Endothelial cell of umbilical vein (primary cell): Measurements from ENCODE around the gene TEX35. TPM values are rescaled to one million over a fixed set of nuclear protein-coding genes. Genes with fewer than 3 reads are reported as not detected.

Experiments
- BruUV-seq: library from RNA; stranded (reverse); fragments of 400-500 nt; replicated peaks from 2 replicates; lab custom pipeline; 2021; lab: Mats Ljungman, UMichigan
- CTCF ChIA-PET: fragments of 300-600, 350-600 bp; sonication (Branson Sonifier 250); formaldehyde crosslinking; loops from one replicate; lab custom pipeline; 2021; ENCODE audit warnings: antibody characterized with exemption, inconsistent platforms; lab: Charles Lee
- POLR2A ChIA-PET: fragments of 300-600, 350-600 bp; sonication (Branson Sonifier 250); formaldehyde crosslinking; loops from one replicate; lab custom pipeline; 2021; ENCODE audit warnings: antibody characterized with exemption, inconsistent platforms; lab: Charles Lee
- DNase-seq: peaks from one replicate; pipeline ENCODE4 v3.0.0-alpha.2; 2011; ENCODE audit warnings: low read depth, low spot score
- FAIRE-seq: peaks from 2 replicates; lab custom pipeline; 2011; peaks lifted over from hg19 to GRCh38; lab: Jason Lieb, UNC
- H2AFZ ChIP-seq: 2 replicates; pipeline ENCODE4 v1.6.0; 2012; ENCODE audit warnings: low read depth, low read length, control low read depth, inconsistent platforms
- H3K27ac ChIP-seq: 2 replicates; pipeline ENCODE4 v1.5.1; 2011; ENCODE audit warnings: low read depth, mild to moderate bottlenecking, control low read depth, low read length, moderate library complexity; ENCODE audit not compliant: insufficient read depth
- H3K27me3 ChIP-seq, 2 experiments: 2 replicates each; pipeline versions ENCODE4 v1.6.0 to v1.6.1; 2011; ENCODE audit warnings: low read length in 2 of 2, mixed read lengths in 1 of 2; ENCODE audit not compliant: control insufficient read depth in 2 of 2, insufficient read depth in 2 of 2
- H3K36me3 ChIP-seq, 2 experiments: 2 replicates in 1 of 2; 3 replicates in 1 of 2; pipeline ENCODE4 v1.5.1; 2011; ENCODE audit warnings: low read length in 2 of 2, mild to moderate bottlenecking in 1 of 2, moderate library complexity in 1 of 2; ENCODE audit not compliant: control insufficient read depth in 2 of 2, insufficient read depth in 2 of 2; ENCODE audit errors: extremely low read depth in 1 of 2
- H3K4me1 ChIP-seq: 3 replicates; pipeline ENCODE4 v1.5.1; 2011; ENCODE audit warnings: mild to moderate bottlenecking, low read length; ENCODE audit not compliant: control insufficient read depth, insufficient read depth; ENCODE audit errors: extremely low read depth
- H3K4me2 ChIP-seq: 2 replicates; pipeline ENCODE4 v1.6.1; 2011; ENCODE audit warnings: low read length, control low read depth, mixed read lengths; ENCODE audit not compliant: insufficient read depth
- H3K4me3 ChIP-seq, 3 experiments: fragments of 200-600 bp in 1 of 3; sonication (generic), shearing (Covaris generic) in 1 of 3; replicated peaks in 1 of 3; 2 replicates each; pipeline ENCODE4 v1.5.1; 2011 to 2016; ENCODE audit warnings: control low read depth in 3 of 3, low read length in 3 of 3, mild to moderate bottlenecking in 2 of 3, inconsistent platforms in 1 of 3, low read depth in 1 of 3, moderate library complexity in 1 of 3; ENCODE audit not compliant: insufficient read depth in 1 of 3
- H3K79me2 ChIP-seq: 2 replicates; pipeline ENCODE4 v1.6.0; 2012; ENCODE audit warnings: low read length, inconsistent platforms; ENCODE audit not compliant: control insufficient read depth, insufficient read depth
- H3K9ac ChIP-seq: replicated peaks from 2 replicates; pipeline ENCODE3; 2011; ENCODE audit warnings: low read length, control low read depth; ENCODE audit not compliant: insufficient read depth; ENCODE audit errors: extremely low read depth
- H3K9me1 ChIP-seq: replicated peaks from 3 replicates; pipeline ENCODE4 v1.6.0; 2011; ENCODE audit warnings: mild to moderate bottlenecking, low read length; ENCODE audit not compliant: control insufficient read depth, insufficient read depth; ENCODE audit errors: extremely low read depth
- H3K9me3 ChIP-seq: replicated peaks from 2 replicates; pipeline ENCODE4 v1.5.1; 2012; ENCODE audit warnings: low read length, inconsistent platforms; ENCODE audit not compliant: control insufficient read depth, insufficient read depth
- H4K20me1 ChIP-seq: replicated peaks from 2 replicates; pipeline ENCODE3; 2011; ENCODE audit warnings: mild to moderate bottlenecking, low read length; ENCODE audit not compliant: control insufficient read depth, insufficient read depth; ENCODE audit errors: extremely low read depth
- CTCF ChIP-seq, 2 donors: IDR thresholded peaks; 1 replicate in 1 of 2; 2 replicates in 1 of 2; pipeline ENCODE4 v1.5.1; 2011; ENCODE audit warnings: low read length in 2 of 2, mild to moderate bottlenecking in 2 of 2, moderate library complexity in 2 of 2, control low read depth in 1 of 2, inconsistent platforms in 1 of 2, low read depth in 1 of 2; ENCODE audit not compliant: insufficient read depth in 1 of 2; ENCODE audit errors: extremely low read depth in 1 of 2
- EZH2 ChIP-seq: IDR thresholded peaks from 2 replicates; pipeline ENCODE4 v1.6.1; 2012; ENCODE audit warnings: borderline replicate concordance, low read depth, mild to moderate bottlenecking, moderate library complexity, low read length, inconsistent platforms; ENCODE audit not compliant: severe bottlenecking
- FOS ChIP-seq: IDR thresholded peaks from 2 replicates; pipeline ENCODE4 v1.6.1; 2011; ENCODE audit warnings: mild to moderate bottlenecking, low read length, moderate library complexity, borderline replicate concordance; ENCODE audit not compliant: insufficient read depth
- GATA2 ChIP-seq: IDR thresholded peaks from 2 replicates; pipeline ENCODE4 v1.7.0; 2011; ENCODE audit warnings: low read depth, mild to moderate bottlenecking, moderate library complexity, mixed read lengths, low read length; ENCODE audit not compliant: insufficient read length, insufficient read depth
- JUN ChIP-seq: IDR thresholded peaks from 2 replicates; pipeline ENCODE4 v1.6.1; 2011; ENCODE audit warnings: borderline replicate concordance, low read depth; ENCODE audit not compliant: insufficient read length, insufficient read depth
- MYC ChIP-seq: IDR thresholded peaks from one replicate; pipeline ENCODE4 v1.6.1; 2011; ENCODE audit warnings: mild to moderate bottlenecking, low read depth, low read length
- POLR2A ChIP-seq: IDR thresholded peaks from 2 replicates; pipeline ENCODE4 v1.6.1; 2012; ENCODE audit warnings: low read depth, mild to moderate bottlenecking, control low read depth, low read length
- POLR2AphosphoS5 ChIP-seq: IDR thresholded peaks from 2 replicates; pipeline ENCODE4 v1.6.1; 2012; ENCODE audit warnings: low read depth, mild to moderate bottlenecking, control low read depth, low read length, moderate library complexity; ENCODE audit not compliant: insufficient read depth
- dilution Hi-C: fragments of 300-500 bp; cut with MboI; formaldehyde crosslinking; loops from one replicate; pipeline ENCODE4 v1.15.0; 2019; ENCODE audit warnings: low sequenced_read_pairs; ENCODE audit not compliant: extremely low pct_ligation_motif_present
- intact Hi-C: fragments of 100-400 bp; cut with micrococcal nuclease; formaldehyde crosslinking; loops from one replicate; pipeline ENCODE4 v1.10.0; 2022
- polyA plus RNA-seq, 4 experiments: library from polyadenylated mRNA; depleted of rRNA in 3 of 4; stranded (reverse) in 3 of 4; unstranded in 1 of 4; fragments of >200 nt; gene quantifications; 2 replicates each; pipeline versions ENCODE4 v1.2.1 to v1.2.3, GENCODE V29; 2011 to 2012; ENCODE audit warnings: missing spikeins in 1 of 4
- total RNA-seq: library from RNA; stranded (reverse); gene quantifications from 2 replicates; pipeline ENCODE4 v1.2.3, GENCODE V29; 2021
- TF ChIP-seq, protein P1 (sequence below): IDR thresholded peaks from 2 replicates; pipeline ENCODE4 v1.6.1; 2011; ENCODE audit not compliant: insufficient read depth, insufficient read length

The TEX35 gene
- total and polyA plus RNA-seq, 2 donors (not counting 3 experiments of a cell fraction or from before 2014, with no cell fraction given) = not detected

GRCh38 chr1:178548108-178548507, 35.2 kb downstream of the TEX35 start:
- Histone ChIP-seq H3K9me3 (no peaks in the 10 kb centered on the region), H3K4me1 (peaks cover 4% of the 10 kb centered on the region), H3K9me1 (no peaks in the 10 kb centered on the region), H3K27ac (no peak overlapping the region), H3K36me3 (no peaks in the 10 kb centered on the region), H3K4me2 (no peak overlapping the region), H3K79me2 (no peaks in the 10 kb centered on the region), H3K27me3 (no peaks in the 10 kb centered on the region), H3K4me3 (no peak overlapping the region), H2AFZ (no peak overlapping the region), H3K9ac (no peak overlapping the region), H4K20me1 (no peaks in the 10 kb centered on the region)
- intact Hi-C loops = no loop called here
- no TSS peak for BruUV-seq
- ChIA-PET CTCF (interaction anchor here (1.0 to 10.7 kb wide), 2 partner anchors 206 to 454 kb away, joined by 3 to 325 read pairs; no protein-coding TSS in a partner anchor), POLR2A (no interaction called here)
- TF ChIP-seq FOS (no peak), MYC (no peak), JUN (no peak), EZH2 (no peak), POLR2A (no peak), GATA2 (no peak), POLR2AphosphoS5 (no peak), CTCF (IDR thresholded peaks at IDR 0.05; ENCODE audit: extremely low read depth in 1 of 2, insufficient read depth in 1 of 2, low read depth in 1 of 2, low read length in 2 of 2) (no peak)
- TF ChIP-seq, protein P1, sequence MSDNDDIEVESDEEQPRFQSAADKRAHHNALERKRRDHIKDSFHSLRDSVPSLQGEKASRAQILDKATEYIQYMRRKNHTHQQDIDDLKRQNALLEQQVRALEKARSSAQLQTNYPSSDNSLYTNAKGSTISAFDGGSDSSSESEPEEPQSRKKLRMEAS = no peak
- DNase-seq = no peak
- no peak for FAIRE-seq
- dilution Hi-C loops = no loop called here
